ENCODE data around the gene INSL3. TPM values are rescaled to one million over a fixed set of nuclear protein-coding genes. Genes with fewer than 3 reads are reported as not detected.

INSL3 gene
- total RNA-seq, 1 donor from 2014 or later = 5.9 TPM

- H3K9me3 Mint-ChIP-seq = no peaks in the 10 kb centered on the region
- H3K27ac Mint-ChIP-seq = peak within 1 kb of the TSS; percentile 98
- H3K27me3 Mint-ChIP-seq = no peaks in the 10 kb centered on the region
- peak within 1 kb of the TSS; percentile 94 for H3K4me3 Mint-ChIP-seq
- peaks cover 49% of the 10 kb centered on the region for H3K36me3 Mint-ChIP-seq (ENCODE audit: low read depth)
- DNase-seq = peak; percentile 99
- H3K4me1 Mint-ChIP-seq = peaks cover 29% of the 10 kb centered on the region
- intact Hi-C loops (cut with micrococcal nuclease) = loop anchor here (1.0 to 10.0 kb wide), 8 partner anchors 12 to 445 kb away; partner anchors contain the start of gene JAK3
Measured at GRCh38 chr19:17859533-17860330, 38.4 kb upstream of the INSL3 start, which contains the start of gene RPL18A. RPL18A (plus strand) TSS chr19:17859910; CDS start chr19:17859957, 47 bp downstream.

- Mint-ChIP-seq H3K36me3 (ENCODE audit: low read depth) (peaks cover 12% of the 10 kb centered on the region), H3K27me3 (no peaks in the 10 kb centered on the region), H3K9me3 (no peaks in the 10 kb centered on the region), H3K4me3 (no peak overlapping the region), H3K4me1 (peaks cover 24% of the 10 kb centered on the region), H3K27ac (peak overlapping the region; percentile 52)
- intact Hi-C loops (cut with micrococcal nuclease) = loop anchor here (1.0 to 10.0 kb wide), 5 partner anchors 73 to 441 kb away; no protein-coding TSS in a partner anchor
- peak; percentile 98 for DNase-seq
Measured at GRCh38 chr19:17855280-17856152, 34.2 kb upstream of the INSL3 start.

- Mint-ChIP-seq H3K4me3 (no peak overlapping the region), H3K36me3 (ENCODE audit: low read depth) (peaks cover 2% of the 10 kb centered on the region), H3K9me3 (no peaks in the 10 kb centered on the region), H3K27ac (no peak overlapping the region), H3K4me1 (peaks cover 30% of the 10 kb centered on the region), H3K27me3 (no peaks in the 10 kb centered on the region)
- DNase-seq = no peak
- intact Hi-C loops (cut with micrococcal nuclease) = loop anchor here (2.0 to 10.0 kb wide), 2 partner anchors 401 to 439 kb away; no protein-coding TSS in a partner anchor
Measured at GRCh38 chr19:17854061-17854460, 32.7 kb upstream of the INSL3 start.

- Mint-ChIP-seq H3K4me1 (peaks cover 56% of the 10 kb centered on the region), H3K27me3 (peaks cover 1% of the 10 kb centered on the region), H3K36me3 (ENCODE audit: low read depth) (peaks cover 32% of the 10 kb centered on the region), H3K27ac (peak overlapping the region; percentile 94), H3K9me3 (no peaks in the 10 kb centered on the region), H3K4me3 (peak overlapping the region; percentile 94)
- intact Hi-C loops (cut with micrococcal nuclease) = loop anchor here (5.0 kb wide), 1 partner anchor 239 kb away; the partner anchor contains the start of gene IL12RB1
- peak; percentile 71 for DNase-seq
Measured at GRCh38 chr19:17848595-17849292, 27.4 kb upstream of the INSL3 start.

GRCh38 chr19:17847538-17848366 is 26.4 kb upstream of the INSL3 start, which contains the start of gene JAK3:
JAK3 (minus strand) TSS chr19:17847982; CDS start chr19:17844417, 3,565 bp downstream.
- Mint-ChIP-seq H3K36me3 (ENCODE audit: low read depth) (peaks cover 41% of the 10 kb centered on the region), H3K27me3 (peaks cover 1% of the 10 kb centered on the region), H3K4me3 (peak within 1 kb of the TSS; percentile 94), H3K4me1 (peaks cover 59% of the 10 kb centered on the region), H3K27ac (peak within 1 kb of the TSS; percentile 94), H3K9me3 (no peaks in the 10 kb centered on the region)
- DNase-seq = peak; percentile 97
- intact Hi-C loops (cut with micrococcal nuclease) = loop anchor here (1.0 to 5.0 kb wide), 2 partner anchors 12 to 240 kb away; partner anchors contain the start of genes IL12RB1 and RPL18A

- intact Hi-C loops (cut with micrococcal nuclease) = loop anchor here (5.0 kb wide), 1 partner anchor 241 kb away; the partner anchor contains the start of gene IL12RB1
- H3K36me3 Mint-ChIP-seq (ENCODE audit: low read depth) = peaks cover 54% of the 10 kb centered on the region
- peaks cover 52% of the 10 kb centered on the region for H3K4me1 Mint-ChIP-seq
- DNase-seq = peak; percentile 84
- H3K9me3 Mint-ChIP-seq = no peaks in the 10 kb centered on the region
- H3K4me3 Mint-ChIP-seq = peak overlapping the region; percentile 94
- peak overlapping the region; percentile 73 for H3K27ac Mint-ChIP-seq
- peaks cover 1% of the 10 kb centered on the region for H3K27me3 Mint-ChIP-seq
Measured at GRCh38 chr19:17846146-17846545, 24.8 kb upstream of the INSL3 start.

- intact Hi-C loops (cut with micrococcal nuclease) = no loop called here
- H3K27ac Mint-ChIP-seq = peak overlapping the region; percentile 1
- H3K36me3 Mint-ChIP-seq (ENCODE audit: low read depth) = peaks cover 69% of the 10 kb centered on the region
- peaks cover 1% of the 10 kb centered on the region for H3K27me3 Mint-ChIP-seq
- peak overlapping the region; percentile 94 for H3K4me3 Mint-ChIP-seq
- no peaks in the 10 kb centered on the region for H3K9me3 Mint-ChIP-seq
- no peak for DNase-seq
- H3K4me1 Mint-ChIP-seq = peaks cover 36% of the 10 kb centered on the region
Measured at GRCh38 chr19:17843908-17844490, 22.7 kb upstream of the INSL3 start.

GRCh38 chr19:17843292-17843827 is 22.0 kb upstream of the INSL3 start:
- intact Hi-C loops (cut with micrococcal nuclease) = no loop called here
- peaks cover 1% of the 10 kb centered on the region for H3K27me3 Mint-ChIP-seq
- peak overlapping the region; percentile 94 for H3K4me3 Mint-ChIP-seq
- H3K36me3 Mint-ChIP-seq (ENCODE audit: low read depth) = peaks cover 74% of the 10 kb centered on the region
- no peaks in the 10 kb centered on the region for H3K9me3 Mint-ChIP-seq
- DNase-seq = no peak
- H3K27ac Mint-ChIP-seq = peak overlapping the region; percentile 1
- peaks cover 30% of the 10 kb centered on the region for H3K4me1 Mint-ChIP-seq

GRCh38 chr19:17842663-17843291 is 21.5 kb upstream of the INSL3 start:
- Mint-ChIP-seq H3K27me3 (peaks cover under 1% of the 10 kb centered on the region), H3K4me3 (no peak overlapping the region)

GRCh38 chr19:17841810-17842662 is 20.7 kb upstream of the INSL3 start:
- no peak overlapping the region for H3K27ac Mint-ChIP-seq
- H3K36me3 Mint-ChIP-seq (ENCODE audit: low read depth) = peaks cover 83% of the 10 kb centered on the region
- intact Hi-C loops (cut with micrococcal nuclease) = no loop called here
- no peaks in the 10 kb centered on the region for H3K27me3 Mint-ChIP-seq
- H3K9me3 Mint-ChIP-seq = no peaks in the 10 kb centered on the region
- DNase-seq = peak; percentile 87
- H3K4me1 Mint-ChIP-seq = peaks cover 26% of the 10 kb centered on the region
- no peak overlapping the region for H3K4me3 Mint-ChIP-seq

More at GRCh38 chr19:17842663-17843291, 21.5 kb upstream of the INSL3 start:
- Mint-ChIP-seq H3K9me3 (no peaks in the 10 kb centered on the region), H3K4me1 (peaks cover 27% of the 10 kb centered on the region), H3K36me3 (ENCODE audit: low read depth) (peaks cover 80% of the 10 kb centered on the region), H3K27ac (no peak overlapping the region)
- intact Hi-C loops (cut with micrococcal nuclease) = no loop called here
- DNase-seq = no peak

- peaks cover 87% of the 10 kb centered on the region for H3K36me3 Mint-ChIP-seq (ENCODE audit: low read depth)
- no peaks in the 10 kb centered on the region for H3K27me3 Mint-ChIP-seq
- peaks cover 29% of the 10 kb centered on the region for H3K4me1 Mint-ChIP-seq
- H3K27ac Mint-ChIP-seq = no peak overlapping the region
- intact Hi-C loops (cut with micrococcal nuclease) = no loop called here
- H3K4me3 Mint-ChIP-seq = no peak overlapping the region
- DNase-seq = no peak
- no peaks in the 10 kb centered on the region for H3K9me3 Mint-ChIP-seq
Measured at GRCh38 chr19:17841371-17841809, 20.1 kb upstream of the INSL3 start.

Data from activated CD4-positive, alpha-beta T cell treated with anti-CD3 and anti-CD28 coated beads, Interleukin-2, amount 10 ng/mL, durations not matched to agents 24 days and 14 days (primary cell).